Nephron progenitor cell (in vitro differentiated cells): ENCODE results near the gene CLDN7.

Source experiments
- DNase-seq: peaks from one replicate; pipeline ENCODE4 v3.0.0; 2021
- H3K27ac Mint-ChIP-seq: 2 replicates; pipeline ENCODE4 v1.8.0; 2021; ENCODE audit warnings: mild to moderate bottlenecking, moderate library complexity, mixed read lengths
- H3K27me3 Mint-ChIP-seq: 2 replicates; pipeline ENCODE4 v1.8.0; 2021; ENCODE audit warnings: mild to moderate bottlenecking, low read depth, mixed read lengths; ENCODE audit not compliant: poor library complexity
- H3K36me3 Mint-ChIP-seq: 2 replicates; pipeline ENCODE4 v1.8.0; 2021; ENCODE audit warnings: low read depth, mixed read lengths
- H3K4me1 Mint-ChIP-seq: 2 replicates; pipeline ENCODE4 v1.8.0; 2021; ENCODE audit warnings: mixed read lengths
- H3K4me3 Mint-ChIP-seq: 2 replicates; pipeline ENCODE4 v1.8.0; 2021; ENCODE audit warnings: mild to moderate bottlenecking, moderate library complexity, mixed read lengths
- H3K9me3 Mint-ChIP-seq: 2 replicates; pipeline ENCODE4 v1.8.0; 2021; ENCODE audit warnings: mild to moderate bottlenecking, moderate library complexity, mixed read lengths
- CTCF ChIP-seq: fragments of 200-600 bp; sonication (generic); IDR thresholded peaks from 2 replicates; pipeline ENCODE4 v1.5.0; 2021; ENCODE audit warnings: antibody characterized with exemption

CLDN7 gene

DNA sequence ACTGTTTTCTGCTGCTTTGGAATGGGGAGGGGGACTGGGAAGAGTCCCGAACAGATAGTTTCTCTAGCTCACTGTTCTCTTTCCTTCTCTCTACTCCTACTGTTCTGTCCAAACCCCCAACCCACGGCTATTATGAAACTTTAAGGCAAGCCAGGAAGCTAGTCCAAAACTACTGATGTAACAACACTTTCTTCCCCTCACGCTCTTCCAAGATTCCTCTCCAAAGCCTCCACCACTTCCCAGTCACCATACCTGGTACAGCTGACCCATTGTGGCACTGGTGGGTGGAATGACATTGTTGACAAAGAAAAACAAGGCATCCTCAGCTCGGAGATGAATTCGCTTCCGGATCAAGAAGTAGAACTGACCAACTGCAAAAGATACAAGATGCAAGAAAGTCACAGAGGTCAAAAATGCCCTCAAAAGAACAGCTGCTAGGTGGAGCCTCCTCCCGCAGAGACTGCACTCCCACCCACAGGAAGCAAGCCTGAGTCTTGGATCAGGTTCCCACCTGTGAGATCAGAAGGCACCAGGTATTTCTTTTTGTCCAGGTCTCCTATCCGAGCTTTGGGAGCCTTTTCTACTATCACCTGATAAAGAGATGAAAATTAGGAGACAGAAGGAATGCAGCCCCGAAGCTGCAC is 21.1 kb downstream of the CLDN7 start:
- DNase-seq = no peak
- Mint-ChIP-seq H3K36me3 (peaks cover 40% of the 10 kb centered on the region), H3K4me1 (peaks cover 47% of the 10 kb centered on the region), H3K4me3 (peak overlapping the region; percentile 98), H3K27me3 (no peaks in the 10 kb centered on the region), H3K9me3 (no peaks in the 10 kb centered on the region), H3K27ac (peak overlapping the region; percentile 100)
- TF ChIP-seq CTCF = no peak

DNA sequence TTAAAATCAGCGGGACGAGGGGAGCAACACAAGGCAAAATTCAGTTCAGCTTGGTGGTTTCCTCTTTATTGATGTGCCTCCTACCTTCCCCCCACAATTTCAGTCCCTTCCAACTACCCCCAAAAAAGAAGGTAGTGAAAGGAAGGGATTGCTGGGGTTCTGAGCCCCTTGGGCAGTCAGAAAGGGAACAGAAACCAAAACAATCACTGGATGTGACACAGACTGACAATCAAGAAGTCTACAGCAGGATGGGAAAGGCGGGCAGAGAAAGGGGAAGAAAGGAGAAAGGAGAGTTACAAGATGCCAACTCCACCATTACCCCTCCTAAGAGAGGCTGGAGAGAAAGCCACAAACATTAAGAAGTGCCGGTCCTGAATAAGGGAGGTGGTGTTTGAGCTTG is 21.9 kb downstream of the CLDN7 start:
- Mint-ChIP-seq H3K27ac (peak overlapping the region; percentile 100), H3K9me3 (no peaks in the 10 kb centered on the region), H3K27me3 (no peaks in the 10 kb centered on the region), H3K36me3 (peaks cover 43% of the 10 kb centered on the region), H3K4me3 (peak overlapping the region; percentile 98), H3K4me1 (peaks cover 55% of the 10 kb centered on the region)
- TF ChIP-seq CTCF = no peak
- DNase-seq = no peak

- no peaks in the 10 kb centered on the region for H3K9me3 Mint-ChIP-seq
- peak; percentile 96 for DNase-seq
- peak within 1 kb of the TSS; percentile 98 for H3K4me3 Mint-ChIP-seq
- no peak for TF ChIP-seq CTCF
- peaks cover 65% of the 10 kb centered on the region for H3K4me1 Mint-ChIP-seq
- peaks cover 43% of the 10 kb centered on the region for H3K36me3 Mint-ChIP-seq
- peak within 1 kb of the TSS; percentile 100 for H3K27ac Mint-ChIP-seq
- no peaks in the 10 kb centered on the region for H3K27me3 Mint-ChIP-seq
These were observed 22.9 kb downstream of the CLDN7 start, which contains the start of gene PHF23 for GRCh38 chr17:7239091-7240027. Gene PHF23, minus strand, starts transcription at chr17:7239457. Its CDS starts 178 bp downstream, at chr17:7239279.

DNA sequence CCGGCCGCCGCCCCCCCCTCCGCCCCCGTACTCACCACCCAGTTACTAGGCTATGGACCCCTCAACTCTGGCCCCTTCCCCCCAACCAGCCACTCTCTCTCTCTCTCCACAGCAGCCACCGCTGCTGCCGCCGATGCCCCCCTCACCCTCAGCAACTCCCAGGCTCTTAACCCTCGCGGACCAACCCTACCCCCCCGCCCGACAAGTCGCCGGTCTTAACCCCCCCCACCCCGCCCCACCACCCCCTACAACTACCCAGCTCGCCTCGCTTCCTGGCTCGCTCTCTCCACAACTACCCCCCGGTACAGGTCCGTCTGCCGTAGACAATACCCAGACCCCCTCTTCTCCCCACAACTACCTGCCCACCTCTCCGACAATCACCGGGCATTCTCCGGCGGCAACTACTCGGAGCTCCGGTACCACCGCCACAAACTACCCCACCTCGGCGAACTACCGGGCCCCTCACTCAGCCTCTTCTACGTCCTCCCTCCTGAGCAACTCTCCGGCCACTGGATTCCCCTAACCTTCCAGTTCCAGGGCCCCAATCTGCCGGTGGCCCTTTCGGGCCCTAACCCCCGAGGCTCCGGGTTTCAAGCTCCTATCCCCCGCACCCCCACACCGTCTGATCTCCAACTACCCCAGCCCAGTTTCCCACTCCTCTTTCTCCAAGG is 23.7 kb downstream of the CLDN7 start:
- Mint-ChIP-seq H3K9me3 (no peaks in the 10 kb centered on the region), H3K4me3 (peak overlapping the region; percentile 98), H3K36me3 (peaks cover 41% of the 10 kb centered on the region), H3K27ac (peak overlapping the region; percentile 94), H3K27me3 (no peaks in the 10 kb centered on the region), H3K4me1 (peaks cover 66% of the 10 kb centered on the region)
- TF ChIP-seq CTCF = no peak
- peak; percentile 32 for DNase-seq

DNA sequence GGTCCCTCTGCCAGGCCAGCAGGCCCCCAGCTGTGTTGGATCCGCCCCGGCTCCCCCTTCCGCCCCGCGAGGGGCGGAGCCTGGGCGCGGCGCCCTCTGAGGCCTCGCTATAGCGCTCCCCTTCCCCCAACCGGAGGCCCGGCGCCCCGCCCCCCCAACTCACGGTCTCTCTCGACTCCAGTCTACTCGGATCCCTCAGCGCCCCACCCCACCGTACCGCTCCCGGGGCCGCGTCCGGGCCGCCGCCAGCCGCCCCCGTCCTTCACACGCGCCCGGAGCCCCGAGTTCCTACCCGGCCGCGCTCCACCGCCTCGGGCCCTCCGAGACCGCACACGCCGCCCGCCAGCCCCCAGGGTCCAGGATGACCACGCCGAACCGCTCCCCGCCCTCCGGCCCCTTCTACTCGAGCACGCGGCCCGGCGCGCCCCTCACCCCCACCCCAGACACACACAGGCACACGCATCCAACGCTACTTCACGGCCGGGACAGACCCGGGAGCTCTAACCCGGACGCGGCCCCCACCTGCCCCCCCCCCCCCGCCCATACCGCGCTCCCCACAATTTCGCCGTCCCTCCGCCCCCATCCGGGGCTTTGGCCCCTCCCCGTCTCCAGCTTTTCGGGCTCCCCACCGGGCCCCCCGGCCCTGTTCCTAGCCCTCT is 24.4 kb downstream of the CLDN7 start:
- H3K4me3 Mint-ChIP-seq = peak overlapping the region; percentile 98
- DNase-seq = peak; percentile 85
- H3K27me3 Mint-ChIP-seq = no peaks in the 10 kb centered on the region
- no peaks in the 10 kb centered on the region for H3K9me3 Mint-ChIP-seq
- peak overlapping the region; percentile 64 for H3K27ac Mint-ChIP-seq
- no peak for TF ChIP-seq CTCF
- H3K4me1 Mint-ChIP-seq = peaks cover 68% of the 10 kb centered on the region
- H3K36me3 Mint-ChIP-seq = peaks cover 45% of the 10 kb centered on the region
